ENCODE results near the gene DLX6.

DLX6 gene

DNA sequence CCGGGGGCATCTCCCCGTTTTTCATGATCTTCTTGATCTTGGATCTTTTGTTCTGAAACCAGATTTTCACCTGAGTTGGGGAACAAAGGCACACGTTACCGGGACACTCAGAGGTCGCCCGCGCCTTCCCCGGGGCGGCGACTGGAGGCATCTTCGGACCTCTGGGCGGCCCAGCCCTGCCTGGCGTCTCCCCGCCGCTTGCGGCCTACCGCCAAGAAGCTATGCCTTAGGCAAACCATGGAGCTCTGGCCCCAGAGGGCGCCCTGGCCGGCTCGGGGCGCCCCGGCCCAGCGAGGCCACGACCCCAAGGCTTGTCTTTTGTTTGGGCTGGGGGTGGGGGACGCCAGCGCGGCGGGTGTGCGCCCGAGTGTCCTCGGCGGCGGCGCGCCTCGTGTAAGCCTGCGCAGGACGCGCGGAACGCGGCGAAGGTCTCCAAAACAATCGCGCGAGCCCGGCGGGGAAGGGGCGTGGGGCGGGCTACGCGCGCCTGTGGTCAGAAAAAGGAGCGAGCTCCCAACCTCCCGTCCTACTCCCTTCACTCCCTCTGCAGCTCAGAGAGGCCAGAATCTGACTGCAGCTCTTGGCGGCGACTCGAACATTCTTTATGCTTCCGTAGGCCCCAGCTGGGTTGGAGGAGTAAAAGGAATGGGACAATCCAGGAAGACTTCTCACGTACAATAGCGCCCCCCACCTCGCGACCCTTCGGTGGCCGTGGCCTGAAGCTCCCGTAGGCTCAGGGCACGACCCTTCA is 15.8 kb downstream of the DLX6 start:
- TF ChIP-seq, protein P1, sequence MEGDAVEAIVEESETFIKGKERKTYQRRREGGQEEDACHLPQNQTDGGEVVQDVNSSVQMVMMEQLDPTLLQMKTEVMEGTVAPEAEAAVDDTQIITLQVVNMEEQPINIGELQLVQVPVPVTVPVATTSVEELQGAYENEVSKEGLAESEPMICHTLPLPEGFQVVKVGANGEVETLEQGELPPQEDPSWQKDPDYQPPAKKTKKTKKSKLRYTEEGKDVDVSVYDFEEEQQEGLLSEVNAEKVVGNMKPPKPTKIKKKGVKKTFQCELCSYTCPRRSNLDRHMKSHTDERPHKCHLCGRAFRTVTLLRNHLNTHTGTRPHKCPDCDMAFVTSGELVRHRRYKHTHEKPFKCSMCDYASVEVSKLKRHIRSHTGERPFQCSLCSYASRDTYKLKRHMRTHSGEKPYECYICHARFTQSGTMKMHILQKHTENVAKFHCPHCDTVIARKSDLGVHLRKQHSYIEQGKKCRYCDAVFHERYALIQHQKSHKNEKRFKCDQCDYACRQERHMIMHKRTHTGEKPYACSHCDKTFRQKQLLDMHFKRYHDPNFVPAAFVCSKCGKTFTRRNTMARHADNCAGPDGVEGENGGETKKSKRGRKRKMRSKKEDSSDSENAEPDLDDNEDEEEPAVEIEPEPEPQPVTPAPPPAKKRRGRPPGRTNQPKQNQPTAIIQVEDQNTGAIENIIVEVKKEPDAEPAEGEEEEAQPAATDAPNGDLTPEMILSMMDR (IDR thresholded peaks at IDR 0.05; ENCODE audit: low read depth, low read length): peak; percentile 5
- no peak for DNase-seq (ENCODE audit: extremely low read depth, low read depth)

DNA sequence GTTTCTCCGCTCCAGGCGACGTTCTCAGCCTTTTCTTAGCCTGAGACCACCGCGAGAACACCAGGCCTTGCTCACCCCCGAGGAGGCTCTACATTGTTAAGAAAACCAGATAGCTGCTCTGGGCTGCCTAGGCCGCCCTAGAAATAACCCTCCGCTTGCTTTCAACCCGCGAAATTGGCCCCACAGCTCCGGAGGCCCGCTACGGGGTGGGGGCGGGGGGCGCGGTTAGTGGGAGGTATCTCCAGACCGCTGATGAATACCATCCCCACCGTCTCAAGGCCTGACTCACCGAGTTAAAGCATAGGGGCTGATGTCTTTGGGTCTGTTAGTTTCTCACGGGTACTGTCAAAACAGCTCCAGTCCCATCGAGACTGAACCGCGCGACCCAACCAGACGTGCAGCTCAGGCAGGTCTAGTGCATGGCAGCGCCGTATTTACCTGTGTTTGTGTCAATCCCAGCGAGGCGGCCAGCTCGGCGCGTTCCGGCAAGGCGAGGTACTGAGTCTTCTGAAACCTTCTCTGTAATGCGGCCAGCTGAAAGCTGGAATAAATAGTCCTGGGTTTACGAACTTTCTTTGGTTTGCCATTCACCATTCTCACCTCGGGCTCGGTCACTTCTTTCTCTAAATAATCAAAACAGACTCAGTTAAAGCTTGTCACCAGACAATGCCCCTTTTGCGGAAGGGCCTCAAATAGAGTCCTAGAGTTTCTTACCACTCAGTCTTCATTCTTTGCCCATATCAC is 16.6 kb downstream of the DLX6 start:
- no peak for DNase-seq (ENCODE audit: extremely low read depth, low read depth)
- TF ChIP-seq, protein P1 (IDR thresholded peaks at IDR 0.05; ENCODE audit: low read depth, low read length): no peak

GRCh38 chr7:97022491-97023306 is 17.3 kb downstream of the DLX6 start:
- DNase-seq (ENCODE audit: extremely low read depth, low read depth): no peak
- TF ChIP-seq, protein P1 (IDR thresholded peaks at IDR 0.05; ENCODE audit: low read depth, low read length): no peak

- DNase-seq (ENCODE audit: extremely low read depth, low read depth): peak; percentile 63
- TF ChIP-seq, protein P1 (IDR thresholded peaks at IDR 0.05; ENCODE audit: low read depth, low read length): no peak
Observed at GRCh38 chr7:97024209-97025129, 19.1 kb downstream of the DLX6 start, which contains the start of gene DLX5. TSS of gene DLX5 (minus strand) at chr7:97024831. CDS start at chr7:97024623, 208 bp downstream.

DNA sequence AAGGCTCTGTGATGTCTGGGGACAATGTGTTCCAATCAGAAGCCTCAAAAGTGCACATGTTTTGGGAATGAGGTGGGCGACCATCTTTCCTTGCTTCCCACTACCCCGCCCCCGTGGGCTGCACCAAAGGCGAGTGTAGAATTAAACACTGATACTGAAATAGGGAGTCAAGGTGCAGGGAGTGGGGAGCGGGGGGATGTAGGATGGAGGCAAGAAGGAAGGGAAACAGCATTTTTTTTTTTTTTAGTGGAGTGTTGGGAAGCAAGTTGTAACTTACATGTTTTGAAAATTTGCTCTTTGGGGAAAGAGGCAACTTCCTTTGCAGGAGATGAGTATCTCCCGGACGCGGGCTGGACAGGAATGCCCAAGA is 19.8 kb downstream of the DLX6 start:
- DNase-seq (ENCODE audit: extremely low read depth, low read depth): no peak

More for the DNA sequence above, 19.8 kb downstream of the DLX6 start:
- TF ChIP-seq, protein P1 (IDR thresholded peaks at IDR 0.05; ENCODE audit: low read depth, low read length): no peak

All from AG09319 (cell line).